IPS-11a (cell line): ENCODE data around the gene SEC23A.
"Not testable (repeated sequence)": the region's sequence is repeated elsewhere in the genome, so short reads cannot be mapped to it uniquely, and the experiment has no call there.

Source experiments
- H3K4me3 ChIP-seq: one replicate; pipeline ENCODE4 v1.5.1; 2013; ENCODE audit warnings: low read depth, low read length, control low read depth

SEC23A gene

GRCh38 chr14:39033371-39033770 lies 69.7 kb downstream of the SEC23A start:
- H3K4me3 ChIP-seq: no peak overlapping the region

GRCh38 chr14:39030209-39030608 lies 72.8 kb downstream of the SEC23A start:
- no peak overlapping the region for H3K4me3 ChIP-seq

DNA sequence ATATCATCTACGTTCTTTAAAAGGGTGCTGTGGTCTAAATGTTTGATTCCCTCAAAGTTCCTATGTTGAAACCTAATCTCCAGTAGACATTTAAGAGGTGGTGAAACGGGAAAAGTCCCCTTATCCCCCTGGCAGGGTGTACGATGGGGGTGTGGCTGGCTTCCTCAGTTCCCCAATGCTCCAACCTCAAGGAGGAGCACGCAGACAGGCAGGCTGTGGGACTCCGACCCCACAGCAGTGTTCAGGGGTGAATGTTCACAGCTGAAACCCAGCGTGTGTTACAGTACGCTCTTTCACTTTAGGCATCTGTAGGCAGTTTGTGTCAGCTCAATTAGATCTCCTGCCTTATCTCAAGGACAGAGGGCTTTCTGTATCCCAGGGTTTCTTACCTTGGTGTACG lies 73.2 kb downstream of the SEC23A start:
- H3K4me3 ChIP-seq: no peak overlapping the region

DNA sequence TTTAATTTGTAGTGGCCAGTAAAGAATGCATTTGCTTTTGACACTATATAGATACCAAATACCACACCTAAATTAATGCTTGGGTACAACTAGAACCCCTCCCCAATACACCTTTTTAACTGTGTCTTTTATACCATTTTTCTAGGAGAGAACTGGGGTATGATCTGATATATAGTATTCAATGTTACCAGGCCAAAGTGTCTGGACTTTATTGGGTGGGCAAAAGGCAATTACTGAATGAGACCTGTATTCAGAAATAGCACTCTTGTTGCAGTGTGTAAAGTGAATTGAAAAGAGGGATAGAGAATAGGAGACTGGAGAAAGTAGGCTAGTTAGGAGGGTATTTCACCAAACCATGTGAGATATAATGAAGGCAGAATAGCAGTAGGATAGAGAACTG lies 74.4 kb downstream of the SEC23A start:
- no peak overlapping the region for H3K4me3 ChIP-seq

DNA sequence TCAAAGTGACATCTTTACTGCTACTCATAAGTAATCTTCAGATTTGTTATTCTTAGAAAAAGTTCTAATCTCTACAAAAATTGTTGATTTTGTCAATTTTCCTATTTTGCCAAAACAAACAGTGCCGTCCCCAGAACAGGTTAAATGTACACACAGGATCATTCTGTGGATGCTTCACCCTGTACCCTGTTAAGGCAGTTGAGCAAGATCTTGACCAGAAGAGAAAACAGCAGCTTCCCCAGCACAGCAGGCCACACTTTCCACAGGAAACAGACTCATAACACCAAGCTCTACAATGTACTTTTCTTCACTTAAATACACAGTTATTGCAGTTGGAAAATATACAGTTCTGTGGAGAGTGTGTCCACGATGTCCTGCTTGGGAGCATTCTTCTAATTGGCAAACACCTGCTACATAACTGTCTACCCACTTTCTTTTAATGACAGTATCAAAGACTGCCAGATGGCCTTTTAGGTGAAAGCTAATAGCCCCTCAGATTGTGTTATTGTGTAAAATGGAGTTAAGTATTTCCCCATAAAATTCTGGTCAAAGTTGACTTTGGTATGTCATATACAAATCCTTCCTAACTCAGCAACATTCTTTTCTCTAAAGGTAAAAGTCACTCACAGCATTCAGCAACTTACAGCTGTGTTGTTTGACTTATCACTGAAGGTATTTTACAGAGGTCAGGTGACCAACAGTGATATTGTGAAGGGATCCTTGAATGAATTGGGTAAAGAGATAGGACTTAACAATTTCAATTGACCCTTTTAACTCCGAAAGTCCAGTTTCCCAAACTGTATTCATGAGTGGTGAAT lies 77.0 kb downstream of the SEC23A start:
- H3K4me3 ChIP-seq: no peak overlapping the region

GRCh38 chr14:39025250-39025809 lies 77.7 kb downstream of the SEC23A start:
- H3K4me3 ChIP-seq: no peak overlapping the region

GRCh38 chr14:39023939-39024871 lies 78.8 kb downstream of the SEC23A start:
- H3K4me3 ChIP-seq: no peak overlapping the region

GRCh38 chr14:39017096-39018016 lies 85.7 kb downstream of the SEC23A start:
- peak overlapping the region; percentile 65 for H3K4me3 ChIP-seq

GRCh38 chr14:39016733-39017095 lies 86.3 kb downstream of the SEC23A start:
- peak overlapping the region; percentile 65 for H3K4me3 ChIP-seq

DNA sequence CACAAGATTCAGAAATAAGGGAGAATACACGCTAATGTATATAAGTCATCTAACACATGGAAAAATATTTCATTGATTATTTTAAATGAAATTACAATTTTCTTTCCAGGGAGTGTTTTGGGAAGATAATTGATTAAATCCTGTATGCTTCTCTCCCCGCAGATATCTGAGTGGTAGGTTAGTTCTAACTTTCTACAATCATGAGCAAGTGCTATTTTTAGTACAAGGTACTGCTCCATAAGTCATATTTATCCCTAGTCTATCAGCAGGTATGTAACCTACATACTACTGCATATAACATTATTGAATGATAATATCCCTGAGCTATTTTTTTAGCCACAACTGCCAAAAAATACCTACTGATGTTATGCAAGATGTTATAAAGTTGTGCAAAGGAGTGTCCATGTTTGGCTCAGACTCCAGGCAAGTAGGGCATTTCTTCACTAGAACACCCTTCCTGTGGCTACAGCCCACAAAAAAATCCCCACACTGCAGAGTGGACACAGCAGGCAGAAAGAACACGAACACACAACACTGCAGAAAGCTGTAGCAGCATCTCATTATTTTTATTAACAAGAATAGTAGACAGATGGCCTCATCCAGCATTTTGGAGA lies 87.0 kb downstream of the SEC23A start:
- no peak overlapping the region for H3K4me3 ChIP-seq

- no peak overlapping the region for H3K4me3 ChIP-seq
Observed at GRCh38 chr14:39015360-39015961, 87.6 kb downstream of the SEC23A start.

DNA sequence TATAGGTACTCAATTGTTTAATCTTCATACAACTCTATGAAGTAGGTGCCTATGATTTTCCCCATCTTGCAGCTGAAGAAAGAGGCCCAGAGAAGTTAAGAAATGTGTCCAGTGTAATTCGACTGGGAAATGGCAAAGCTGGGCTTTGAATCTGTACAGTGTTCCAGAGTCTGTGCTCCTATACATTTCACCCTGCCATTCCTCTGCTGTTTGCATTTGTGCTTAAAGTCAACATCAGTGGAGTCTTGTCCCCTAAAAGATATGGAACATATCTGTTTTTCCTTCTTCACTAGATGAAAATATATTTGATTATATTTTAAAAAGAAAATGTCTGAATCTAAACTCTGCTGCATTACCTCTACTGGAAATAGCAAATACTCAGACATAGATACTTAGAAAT lies 88.6 kb downstream of the SEC23A start:
- H3K4me3 ChIP-seq: no peak overlapping the region

DNA sequence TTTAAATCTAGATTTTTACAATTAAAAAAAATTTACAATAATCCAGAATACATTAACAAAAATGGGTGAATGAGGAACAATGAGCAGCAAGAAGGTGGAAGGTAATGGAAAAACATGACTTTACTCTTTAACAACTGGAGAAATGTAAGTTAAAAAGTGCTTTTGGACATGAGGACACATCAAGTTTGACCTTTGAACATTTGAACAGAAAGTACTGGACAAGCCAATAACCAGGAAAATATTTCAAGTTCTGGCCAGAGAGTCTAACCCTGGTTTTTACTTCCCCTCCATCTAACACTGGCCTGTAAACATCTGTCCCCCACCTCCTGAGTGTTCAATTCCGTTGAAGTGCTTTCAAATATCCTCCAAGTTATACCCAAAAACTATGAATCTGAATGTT lies 94.1 kb downstream of the SEC23A start:
- H3K4me3 ChIP-seq: not testable (repeated sequence)

- no peak overlapping the region for H3K4me3 ChIP-seq
Observed at GRCh38 chr14:39006721-39007410, 96.2 kb downstream of the SEC23A start.

DNA sequence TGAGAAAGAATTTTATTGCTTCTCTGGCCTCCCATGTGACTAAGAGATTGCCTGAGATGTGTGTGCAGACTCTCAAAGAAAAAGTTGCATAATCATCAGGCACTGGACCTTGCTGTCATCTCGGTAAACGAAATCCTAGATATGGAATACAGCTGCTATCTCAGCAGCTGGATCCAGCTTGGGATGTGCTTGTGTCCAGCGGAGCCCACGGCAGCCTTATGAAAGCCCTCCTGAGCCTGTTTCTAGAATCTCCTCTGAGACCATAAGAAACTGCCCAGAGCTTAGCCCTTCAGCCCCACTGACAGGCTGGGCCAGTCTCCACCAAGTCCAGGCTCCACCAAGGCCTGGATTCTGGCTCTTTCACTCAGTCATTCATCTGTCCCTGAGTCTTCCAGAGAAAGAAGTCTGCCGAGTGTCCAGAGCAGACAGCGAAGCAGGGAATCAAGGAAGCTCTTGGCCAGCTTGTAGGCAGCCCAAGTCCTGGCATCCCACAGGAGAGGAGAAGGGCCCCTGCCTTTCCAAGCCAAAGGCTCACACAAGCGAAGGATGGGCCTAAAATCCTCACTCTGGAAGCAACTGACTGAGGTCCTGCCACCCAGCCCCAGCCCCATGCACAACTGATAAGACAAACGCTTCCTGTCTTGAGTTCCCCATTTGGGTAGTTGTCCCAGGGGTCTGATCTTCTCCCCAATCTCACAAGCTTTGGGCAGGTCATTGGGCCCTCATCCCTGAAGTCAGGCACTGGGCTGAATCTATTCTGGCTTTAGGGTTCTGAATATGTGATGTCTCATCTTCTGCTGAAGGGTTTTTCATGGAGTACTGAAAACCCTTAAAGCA lies 97.8 kb downstream of the SEC23A start:
- H3K4me3 ChIP-seq: no peak overlapping the region

- H3K4me3 ChIP-seq: no peak overlapping the region
Observed at GRCh38 chr14:38999949-39000348, 103.1 kb downstream of the SEC23A start.

- no peak overlapping the region for H3K4me3 ChIP-seq
Observed at GRCh38 chr14:38994731-38995130, 108.3 kb downstream of the SEC23A start.

DNA sequence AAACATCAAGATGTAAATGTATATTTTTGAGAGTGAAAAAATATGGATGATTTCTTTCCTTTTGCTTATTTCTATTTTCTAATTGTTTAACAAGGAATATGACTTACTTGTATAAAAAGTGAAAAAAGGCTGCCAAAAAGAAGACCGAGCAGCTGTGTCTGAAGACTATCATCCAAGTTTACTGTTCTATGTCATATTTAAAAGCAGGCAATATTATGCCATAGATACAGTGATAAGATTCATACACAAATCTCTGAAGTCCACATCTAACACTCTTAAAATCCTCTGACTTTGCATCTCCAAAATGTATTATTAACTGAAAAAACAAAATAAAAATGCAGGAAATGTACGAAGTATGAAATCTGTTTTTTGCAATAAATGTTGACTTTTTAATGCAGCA lies 109.1 kb downstream of the SEC23A start:
- H3K4me3 ChIP-seq: no peak overlapping the region
